ENCODE results near the gene EPYC.

EPYC gene

DNA sequence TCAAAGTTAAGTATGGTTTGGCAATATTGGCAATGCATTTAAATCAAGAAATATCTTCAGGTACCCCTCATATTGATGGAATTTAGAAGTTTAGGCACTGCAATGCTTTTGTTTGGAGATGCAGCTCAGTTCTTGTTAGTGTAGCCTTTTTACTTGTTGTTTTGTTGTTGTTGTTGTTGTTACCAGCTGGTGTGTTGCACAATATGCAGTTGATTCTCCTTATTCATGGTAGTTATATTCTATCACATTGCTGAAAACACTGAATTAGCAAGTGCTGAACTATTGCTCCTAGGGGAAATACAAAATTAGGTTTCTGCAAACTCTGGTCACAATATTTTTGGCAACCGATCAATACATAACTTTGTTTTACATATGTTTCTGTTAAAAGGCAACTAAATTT is 84.5 kb downstream of the EPYC start:
- H3K9me3 Mint-ChIP-seq: no peaks in the 10 kb centered on the region
- H3K27ac Mint-ChIP-seq: no peak overlapping the region
- H3K36me3 Mint-ChIP-seq (ENCODE audit: low read depth): no peaks in the 10 kb centered on the region
- H3K4me1 Mint-ChIP-seq (ENCODE audit: low read depth): no peaks in the 10 kb centered on the region
- no peak overlapping the region for H3K4me3 Mint-ChIP-seq
- no peaks in the 10 kb centered on the region for H3K27me3 Mint-ChIP-seq

DNA sequence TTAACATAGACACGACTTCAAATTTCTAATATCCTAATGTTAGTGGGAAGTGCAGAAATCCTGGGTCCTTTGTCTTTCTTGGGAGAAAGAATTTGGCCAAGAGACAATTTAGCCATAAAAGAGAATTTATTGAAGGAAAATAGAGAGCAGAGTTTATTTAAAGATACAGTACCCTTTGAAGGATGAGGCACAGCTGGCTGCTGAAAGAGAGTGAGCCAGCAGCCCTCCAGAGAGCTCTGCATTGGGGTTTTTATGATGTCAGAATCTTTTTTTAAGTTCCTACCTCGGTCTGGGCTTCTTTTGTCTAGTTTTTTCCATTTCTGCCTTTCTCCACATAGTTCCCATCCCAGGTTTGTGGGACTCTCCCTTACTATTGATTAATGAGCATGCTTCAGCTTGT is 87.3 kb downstream of the EPYC start:
- Mint-ChIP-seq H3K4me3 (no peak overlapping the region), H3K9me3 (no peaks in the 10 kb centered on the region), H3K27me3 (no peaks in the 10 kb centered on the region), H3K36me3 (ENCODE audit: low read depth) (no peaks in the 10 kb centered on the region), H3K27ac (no peak overlapping the region), H3K4me1 (ENCODE audit: low read depth) (no peaks in the 10 kb centered on the region)

DNA sequence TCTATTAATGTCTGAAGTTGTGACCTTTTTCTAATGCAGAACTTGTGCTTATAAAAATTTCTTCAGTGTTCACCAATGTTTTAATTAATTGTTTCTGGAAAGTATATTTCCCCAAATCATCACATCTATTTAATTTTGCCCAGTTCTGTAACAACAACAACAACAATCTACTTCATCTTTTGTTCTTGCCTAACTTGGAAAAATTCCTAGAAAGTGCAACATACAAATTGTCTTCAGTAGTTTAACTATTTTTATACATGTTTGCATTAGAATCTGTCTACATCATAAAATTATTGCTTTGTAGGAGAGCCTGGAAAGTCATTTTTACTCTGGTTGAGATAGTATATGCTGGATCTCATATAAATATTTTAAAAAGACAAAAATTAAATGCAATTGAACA is 88.3 kb downstream of the EPYC start:
- H3K4me3 Mint-ChIP-seq: no peak overlapping the region

DNA sequence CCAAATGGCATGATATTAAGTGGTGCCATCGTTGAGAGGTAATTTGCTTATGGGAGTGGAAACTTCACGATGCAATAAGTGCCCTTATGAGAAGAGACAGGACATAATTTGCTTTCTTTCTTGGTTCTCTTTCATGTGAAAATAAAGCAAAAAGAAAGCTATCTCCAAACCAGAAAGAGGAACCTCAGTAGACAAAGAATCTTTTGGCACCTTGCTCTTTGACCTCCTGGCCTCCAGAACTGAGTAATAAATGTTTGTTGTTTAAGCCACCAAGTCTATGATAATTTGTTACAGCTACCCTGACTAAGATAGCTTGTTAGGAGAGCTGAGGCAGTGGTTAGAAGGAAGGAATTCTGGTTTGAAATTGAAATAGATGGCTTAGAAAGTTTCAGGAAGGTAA is 89.4 kb downstream of the EPYC start:
- Mint-ChIP-seq H3K36me3 (ENCODE audit: low read depth) (no peaks in the 10 kb centered on the region), H3K4me1 (ENCODE audit: low read depth) (no peaks in the 10 kb centered on the region), H3K27ac (no peak overlapping the region), H3K4me3 (no peak overlapping the region), H3K27me3 (no peaks in the 10 kb centered on the region), H3K9me3 (no peaks in the 10 kb centered on the region)

More for the DNA sequence above, 88.3 kb downstream of the EPYC start:
- Mint-ChIP-seq H3K4me1 (ENCODE audit: low read depth) (no peaks in the 10 kb centered on the region), H3K9me3 (no peaks in the 10 kb centered on the region), H3K36me3 (ENCODE audit: low read depth) (no peaks in the 10 kb centered on the region), H3K27me3 (no peaks in the 10 kb centered on the region), H3K27ac (no peak overlapping the region)
